HFF-Myc (cell line): ENCODE data around the gene RUNX1.

Experiments
- DNase-seq: peaks from one replicate; pipeline ENCODE4 v3.0.0-alpha.2; 2011; ENCODE audit warnings: low read depth; ENCODE audit errors: extremely low read depth
- H3K4me3 ChIP-seq: replicated peaks from 2 replicates; pipeline ENCODE4 v1.5.1; 2011; ENCODE audit warnings: low read depth, mild to moderate bottlenecking, control low read depth, low read length
- TF ChIP-seq, protein P1 (sequence below): IDR thresholded peaks from 2 replicates; pipeline ENCODE4 v1.5.1; 2012; ENCODE audit warnings: mild to moderate bottlenecking, low read depth, low read length, control low read depth; ENCODE audit errors: missing control alignments

RUNX1 gene

DNA sequence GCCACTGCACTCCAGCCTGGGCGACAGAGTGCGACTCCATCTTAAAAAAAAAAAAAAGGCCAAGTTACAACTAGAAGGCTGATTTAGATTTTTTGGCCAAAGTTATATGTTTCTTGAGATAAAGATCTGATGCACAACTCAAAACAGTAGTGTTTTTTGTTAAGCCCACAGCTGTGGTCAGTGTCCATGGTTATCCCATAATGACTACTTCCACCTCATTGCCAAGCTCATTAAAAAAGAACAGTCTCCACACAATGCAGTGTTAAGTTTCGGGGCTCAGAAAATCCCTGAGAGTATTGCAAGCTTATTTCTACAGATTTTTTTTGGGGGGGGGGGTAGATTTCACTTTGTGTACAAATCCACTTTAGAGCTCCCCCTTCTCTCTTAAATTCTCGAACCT, 120.5 kb downstream of the RUNX1 start:
- TF ChIP-seq, protein P1, sequence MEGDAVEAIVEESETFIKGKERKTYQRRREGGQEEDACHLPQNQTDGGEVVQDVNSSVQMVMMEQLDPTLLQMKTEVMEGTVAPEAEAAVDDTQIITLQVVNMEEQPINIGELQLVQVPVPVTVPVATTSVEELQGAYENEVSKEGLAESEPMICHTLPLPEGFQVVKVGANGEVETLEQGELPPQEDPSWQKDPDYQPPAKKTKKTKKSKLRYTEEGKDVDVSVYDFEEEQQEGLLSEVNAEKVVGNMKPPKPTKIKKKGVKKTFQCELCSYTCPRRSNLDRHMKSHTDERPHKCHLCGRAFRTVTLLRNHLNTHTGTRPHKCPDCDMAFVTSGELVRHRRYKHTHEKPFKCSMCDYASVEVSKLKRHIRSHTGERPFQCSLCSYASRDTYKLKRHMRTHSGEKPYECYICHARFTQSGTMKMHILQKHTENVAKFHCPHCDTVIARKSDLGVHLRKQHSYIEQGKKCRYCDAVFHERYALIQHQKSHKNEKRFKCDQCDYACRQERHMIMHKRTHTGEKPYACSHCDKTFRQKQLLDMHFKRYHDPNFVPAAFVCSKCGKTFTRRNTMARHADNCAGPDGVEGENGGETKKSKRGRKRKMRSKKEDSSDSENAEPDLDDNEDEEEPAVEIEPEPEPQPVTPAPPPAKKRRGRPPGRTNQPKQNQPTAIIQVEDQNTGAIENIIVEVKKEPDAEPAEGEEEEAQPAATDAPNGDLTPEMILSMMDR: no peak
- DNase-seq: no peak
- H3K4me3 ChIP-seq: no peak overlapping the region

DNA sequence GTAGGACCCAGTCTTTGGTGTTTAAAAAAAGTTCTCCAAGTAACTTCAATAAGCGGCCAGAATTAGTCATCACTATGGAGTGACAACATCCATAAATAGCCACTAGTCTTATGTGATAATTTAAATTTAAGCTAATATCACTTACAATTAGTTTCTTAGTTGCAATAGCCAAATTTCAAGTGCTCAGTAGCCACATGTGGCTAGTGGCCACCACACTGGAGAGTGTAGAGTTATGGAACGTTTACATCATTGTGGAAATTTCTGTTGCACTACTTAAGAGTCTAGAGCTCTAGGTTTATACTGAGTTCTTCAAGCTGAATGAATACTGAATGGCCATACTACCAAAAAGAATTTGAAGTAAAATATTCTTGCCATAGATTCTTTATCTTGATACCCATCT, 121.1 kb downstream of the RUNX1 start:
- TF ChIP-seq, protein P1: no peak
- no peak for DNase-seq
- H3K4me3 ChIP-seq: no peak overlapping the region

DNA sequence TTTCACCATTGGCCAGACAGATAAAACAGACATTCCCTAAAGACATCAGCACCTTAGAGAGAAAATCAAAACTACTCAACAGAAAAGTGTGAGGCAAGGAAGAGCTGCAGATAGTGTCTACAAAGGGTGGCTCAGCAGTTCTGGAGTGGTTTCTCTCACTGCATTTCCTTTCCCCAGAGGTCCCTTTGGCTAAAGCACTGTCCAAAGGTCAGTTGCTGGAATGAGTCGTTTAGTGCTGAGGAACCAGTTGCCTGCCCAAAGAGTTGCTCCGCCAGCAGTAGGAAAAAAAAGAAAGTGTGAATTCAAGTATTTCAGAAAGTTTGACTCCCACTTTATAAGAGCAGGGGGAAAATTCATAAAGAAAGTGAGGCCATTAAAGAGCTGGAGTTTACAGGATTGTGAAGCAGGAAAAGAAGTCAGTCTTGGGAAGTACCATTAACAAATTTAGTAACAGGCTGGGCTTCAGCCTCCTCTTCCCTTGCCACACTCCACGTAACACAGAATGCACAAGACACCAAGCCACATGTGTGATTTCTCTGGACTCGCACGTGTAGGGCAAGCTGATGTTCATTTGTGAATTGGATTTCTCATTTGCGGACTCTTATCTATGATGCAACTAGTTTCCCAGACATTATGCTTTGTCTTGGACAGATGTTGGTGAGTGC, 122.2 kb downstream of the RUNX1 start:
- H3K4me3 ChIP-seq: no peak overlapping the region
- TF ChIP-seq, protein P1: no peak
- DNase-seq: no peak

DNA sequence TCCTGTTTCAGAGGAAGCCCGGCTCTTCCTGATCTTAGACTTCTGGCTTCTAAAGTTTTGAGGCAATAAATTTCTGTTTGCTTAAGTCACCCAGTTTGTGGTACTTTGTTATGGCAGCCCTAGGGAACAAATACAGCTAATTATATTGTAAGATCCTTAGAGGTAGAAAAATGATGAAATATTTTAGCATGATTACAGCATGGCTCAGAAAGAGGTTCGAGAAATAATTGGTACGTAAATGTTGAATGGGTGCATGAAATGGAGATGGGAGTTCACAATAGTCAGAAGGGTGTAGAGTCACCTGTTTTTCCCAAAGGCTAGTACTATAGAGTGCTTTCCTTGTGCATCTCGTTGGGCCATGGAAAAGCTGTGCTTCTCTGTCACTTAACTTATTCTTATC, 123.5 kb downstream of the RUNX1 start:
- TF ChIP-seq, protein P1: no peak
- H3K4me3 ChIP-seq: no peak overlapping the region
- DNase-seq: no peak

DNA sequence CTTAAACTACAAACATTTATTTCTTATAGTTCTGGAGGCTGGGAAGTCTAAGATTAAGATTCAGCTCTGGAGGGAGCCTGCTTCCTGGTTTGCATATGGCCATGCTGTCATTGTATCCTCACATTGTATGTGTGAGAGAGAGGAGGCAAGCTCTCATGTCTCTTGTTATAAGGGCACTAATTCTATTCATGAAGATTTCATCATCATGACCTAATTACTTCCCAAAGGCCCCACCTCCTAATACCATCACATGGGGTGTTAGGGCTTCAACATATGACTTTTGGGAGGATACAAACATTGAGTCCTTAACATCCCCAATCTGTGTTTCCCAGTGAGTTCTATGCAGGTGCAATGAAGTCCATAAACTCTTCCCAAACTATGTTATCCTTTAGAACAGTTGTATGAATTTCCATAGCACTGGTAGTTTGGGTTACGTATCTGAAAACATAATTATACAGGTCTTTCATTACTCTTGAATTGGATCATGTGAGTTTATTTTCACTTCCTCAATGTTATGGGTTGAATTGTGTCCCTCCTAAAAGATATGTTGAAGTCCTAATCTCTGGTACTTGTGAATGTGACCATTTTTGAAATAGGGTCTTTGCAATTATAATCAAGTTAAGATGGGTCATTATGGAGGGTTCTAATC, 124.2 kb downstream of the RUNX1 start:
- H3K4me3 ChIP-seq: no peak overlapping the region
- no peak for DNase-seq
- TF ChIP-seq, protein P1: no peak

DNA sequence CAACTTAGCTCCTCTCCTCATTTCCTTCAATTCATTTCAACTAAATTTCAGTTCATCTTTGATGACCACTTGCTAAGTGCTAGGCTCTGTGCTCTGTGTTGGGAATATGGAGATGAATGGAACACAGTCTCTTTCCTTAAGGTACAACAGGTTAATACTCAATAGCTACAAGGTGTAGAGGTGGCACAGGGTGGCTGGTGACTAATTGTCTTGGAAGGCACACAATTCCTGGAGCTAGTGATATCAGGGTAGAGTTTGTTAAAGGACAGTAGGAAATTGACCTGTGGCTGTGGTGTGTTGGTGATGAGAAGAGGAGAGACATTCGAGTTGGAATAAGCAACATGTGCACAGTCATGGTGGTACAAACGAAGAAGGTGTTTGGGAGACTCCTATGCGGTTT, 124.9 kb downstream of the RUNX1 start:
- TF ChIP-seq, protein P1: no peak
- no peak for DNase-seq

More for the DNA sequence above, 124.9 kb downstream of the RUNX1 start:
- no peak overlapping the region for H3K4me3 ChIP-seq
